ENCODE results near the gene PHOSPHO1.

Gene PHOSPHO1

DNA sequence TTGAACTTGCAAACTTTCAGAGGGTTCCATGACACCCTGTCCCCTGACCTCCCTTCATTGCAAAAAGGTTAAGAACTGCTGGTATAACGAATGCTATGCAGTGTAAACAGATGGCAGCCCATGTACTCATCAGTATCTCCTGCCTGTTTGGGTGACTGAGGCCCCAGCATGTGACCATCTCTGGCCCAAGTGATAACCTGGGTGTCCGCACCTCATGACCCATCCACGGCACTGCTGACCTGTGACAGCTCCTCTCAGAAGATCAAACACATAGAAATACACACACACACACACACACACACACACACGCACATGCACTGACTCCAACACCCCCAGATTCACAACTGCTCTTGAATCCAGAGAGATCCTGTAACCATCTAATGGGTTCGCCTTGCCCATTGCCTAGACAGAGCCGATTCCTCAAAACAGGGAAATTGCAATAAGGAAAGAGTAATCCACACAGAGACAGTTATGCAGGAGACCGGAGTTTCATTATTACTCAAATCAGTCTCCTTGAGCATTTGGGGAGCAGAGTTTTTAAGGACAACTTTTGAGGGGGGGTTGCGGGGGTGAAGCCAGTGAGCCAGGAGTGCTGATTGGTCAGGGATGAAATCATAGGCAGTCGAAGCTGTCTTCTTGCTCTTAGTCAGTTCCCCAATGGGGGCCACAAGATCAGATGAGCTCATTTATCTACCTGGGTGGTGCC is 11.3 kb upstream of the PHOSPHO1 start:
- H3K9ac ChIP-seq (ENCODE audit: low read length): no peak overlapping the region
- no peaks in the 10 kb centered on the region for H3K36me3 ChIP-seq (ENCODE audit: control insufficient read depth, insufficient read depth, low read length, severe bottlenecking)
- H3K4me1 ChIP-seq (ENCODE audit: control insufficient read depth, insufficient read depth, low read length): no peaks in the 10 kb centered on the region
- H3K4me3 ChIP-seq (ENCODE audit: low read length): no peak overlapping the region
- H3K27me3 ChIP-seq (replicated peaks; ENCODE audit: control insufficient read depth, insufficient read depth, low read length): peaks cover 20% of the 10 kb centered on the region
- DNase-seq (ENCODE audit: low read depth): no peak
- H3K9me3 ChIP-seq (ENCODE audit: control insufficient read depth, low read length): no peaks in the 10 kb centered on the region

GRCh38 chr17:49241040-49241439 is 10.5 kb upstream of the PHOSPHO1 start:
- H3K9me3 ChIP-seq (ENCODE audit: control insufficient read depth, low read length): no peaks in the 10 kb centered on the region
- no peak overlapping the region for H3K9ac ChIP-seq (ENCODE audit: low read length)
- H3K4me1 ChIP-seq (ENCODE audit: control insufficient read depth, insufficient read depth, low read length): no peaks in the 10 kb centered on the region
- H3K4me3 ChIP-seq (ENCODE audit: low read length): no peak overlapping the region
- no peaks in the 10 kb centered on the region for H3K36me3 ChIP-seq (ENCODE audit: control insufficient read depth, insufficient read depth, low read length, severe bottlenecking)
- H3K27me3 ChIP-seq (replicated peaks; ENCODE audit: control insufficient read depth, insufficient read depth, low read length): peaks cover 25% of the 10 kb centered on the region
- no peak for DNase-seq (ENCODE audit: low read depth)

GRCh38 chr17:49240619-49241018 is 10.0 kb upstream of the PHOSPHO1 start:
- peaks cover 29% of the 10 kb centered on the region for H3K27me3 ChIP-seq (replicated peaks; ENCODE audit: control insufficient read depth, insufficient read depth, low read length)
- H3K9ac ChIP-seq (ENCODE audit: low read length): no peak overlapping the region
- H3K4me3 ChIP-seq (ENCODE audit: low read length): no peak overlapping the region
- H3K9me3 ChIP-seq (ENCODE audit: control insufficient read depth, low read length): no peaks in the 10 kb centered on the region
- H3K4me1 ChIP-seq (ENCODE audit: control insufficient read depth, insufficient read depth, low read length): no peaks in the 10 kb centered on the region
- no peaks in the 10 kb centered on the region for H3K36me3 ChIP-seq (ENCODE audit: control insufficient read depth, insufficient read depth, low read length, severe bottlenecking)
- DNase-seq (ENCODE audit: low read depth): no peak

DNA sequence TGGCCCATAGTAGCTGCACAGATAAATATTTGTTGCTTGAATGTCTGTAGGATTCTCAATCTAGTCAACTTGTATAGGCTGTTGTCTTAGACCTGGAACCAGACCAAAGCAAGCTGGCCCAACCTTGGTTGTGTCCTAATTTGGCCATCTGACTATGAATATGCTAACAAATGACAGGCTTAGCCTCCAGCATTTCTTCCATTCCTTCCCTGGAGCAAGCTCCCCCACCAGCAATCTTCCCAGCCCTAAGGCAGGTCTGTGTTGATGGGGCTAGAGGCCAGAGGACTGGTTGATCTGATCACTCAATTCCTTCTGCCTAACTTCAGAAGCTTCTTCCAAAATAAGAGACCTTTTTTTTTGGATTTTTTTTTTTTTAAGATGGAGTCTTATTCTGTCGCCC is 9.4 kb upstream of the PHOSPHO1 start:
- H3K9me3 ChIP-seq (ENCODE audit: control insufficient read depth, low read length): no peaks in the 10 kb centered on the region
- no peak for DNase-seq (ENCODE audit: low read depth)
- peaks cover 29% of the 10 kb centered on the region for H3K27me3 ChIP-seq (replicated peaks; ENCODE audit: control insufficient read depth, insufficient read depth, low read length)
- H3K4me3 ChIP-seq (ENCODE audit: low read length): no peak overlapping the region
- no peaks in the 10 kb centered on the region for H3K36me3 ChIP-seq (ENCODE audit: control insufficient read depth, insufficient read depth, low read length, severe bottlenecking)
- H3K9ac ChIP-seq (ENCODE audit: low read length): no peak overlapping the region
- H3K4me1 ChIP-seq (ENCODE audit: control insufficient read depth, insufficient read depth, low read length): no peaks in the 10 kb centered on the region

DNA sequence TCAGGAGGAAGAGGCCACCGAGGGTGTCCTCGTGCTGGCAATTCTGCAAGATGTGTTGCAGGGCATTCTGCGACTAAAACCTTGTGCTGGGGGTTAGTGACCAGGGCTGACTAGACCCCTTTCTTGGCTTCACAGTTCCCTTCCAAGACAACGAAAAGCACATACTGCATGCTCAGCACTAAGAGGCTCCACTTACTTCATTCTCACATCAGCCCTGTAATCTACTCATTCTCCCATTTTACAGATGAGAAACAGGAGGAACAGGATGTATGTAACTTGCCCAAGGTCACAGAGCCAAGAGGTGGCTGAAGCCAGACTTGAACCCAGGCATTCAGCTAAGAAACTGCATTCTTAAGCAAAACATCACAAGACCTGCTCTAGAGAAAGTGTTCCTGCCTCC is 5.3 kb upstream of the PHOSPHO1 start:
- Histone ChIP-seq H3K4me3 (ENCODE audit: low read length) (no peak overlapping the region), H3K9ac (ENCODE audit: low read length) (no peak overlapping the region), H3K36me3 (ENCODE audit: control insufficient read depth, insufficient read depth, low read length, severe bottlenecking) (no peaks in the 10 kb centered on the region), H3K9me3 (ENCODE audit: control insufficient read depth, low read length) (no peaks in the 10 kb centered on the region), H3K4me1 (ENCODE audit: control insufficient read depth, insufficient read depth, low read length) (peaks cover 4% of the 10 kb centered on the region), H3K27me3 (replicated peaks; ENCODE audit: control insufficient read depth, insufficient read depth, low read length) (peaks cover 19% of the 10 kb centered on the region)
- DNase-seq (ENCODE audit: low read depth): no peak

DNA sequence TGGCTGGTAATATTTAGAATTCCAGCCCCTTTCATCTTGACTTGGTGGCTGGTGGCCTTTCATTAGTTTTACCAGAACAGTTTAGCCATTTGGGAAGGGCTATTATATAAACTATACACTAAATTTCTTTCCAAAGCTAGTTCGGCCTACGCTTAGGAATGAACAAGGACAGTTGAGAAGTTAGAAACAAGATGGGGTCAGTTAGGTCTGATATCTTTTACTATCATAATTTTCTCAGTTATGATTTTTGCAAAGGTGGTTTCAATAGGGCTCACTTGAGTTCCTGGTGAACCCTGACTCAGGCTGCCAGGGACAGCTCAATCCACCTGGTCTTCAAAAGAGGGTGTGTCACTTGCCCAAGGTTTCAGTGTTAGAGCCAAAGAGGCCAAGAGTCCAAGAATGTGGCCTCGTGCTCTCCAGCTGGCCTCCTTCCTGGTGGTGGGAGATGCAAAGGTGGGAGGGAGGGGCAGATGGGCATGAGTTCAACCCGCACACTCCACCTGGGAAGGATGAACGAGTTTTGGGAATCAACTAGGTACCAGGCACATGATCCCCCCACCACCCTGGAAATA is 4.0 kb upstream of the PHOSPHO1 start:
- Histone ChIP-seq H3K9me3 (ENCODE audit: control insufficient read depth, low read length) (no peaks in the 10 kb centered on the region), H3K4me3 (ENCODE audit: low read length) (no peak overlapping the region), H3K27me3 (replicated peaks; ENCODE audit: control insufficient read depth, insufficient read depth, low read length) (peaks cover 20% of the 10 kb centered on the region), H3K36me3 (ENCODE audit: control insufficient read depth, insufficient read depth, low read length, severe bottlenecking) (no peaks in the 10 kb centered on the region), H3K4me1 (ENCODE audit: control insufficient read depth, insufficient read depth, low read length) (peaks cover 4% of the 10 kb centered on the region), H3K9ac (ENCODE audit: low read length) (no peak overlapping the region)
- no peak for DNase-seq (ENCODE audit: low read depth)

- Histone ChIP-seq H3K9ac (ENCODE audit: low read length) (no peak overlapping the region), H3K27me3 (replicated peaks; ENCODE audit: control insufficient read depth, insufficient read depth, low read length) (peaks cover 25% of the 10 kb centered on the region), H3K36me3 (ENCODE audit: control insufficient read depth, insufficient read depth, low read length, severe bottlenecking) (no peaks in the 10 kb centered on the region), H3K4me3 (ENCODE audit: low read length) (no peak overlapping the region), H3K9me3 (ENCODE audit: control insufficient read depth, low read length) (no peaks in the 10 kb centered on the region), H3K4me1 (ENCODE audit: control insufficient read depth, insufficient read depth, low read length) (peaks cover 4% of the 10 kb centered on the region)
- no peak for DNase-seq (ENCODE audit: low read depth)
Measured at GRCh38 chr17:49231563-49231894, 942 bp upstream of the PHOSPHO1 start.

- H3K9me3 ChIP-seq (ENCODE audit: control insufficient read depth, low read length): no peaks in the 10 kb centered on the region
- no peak for DNase-seq (ENCODE audit: low read depth)
- peaks cover 4% of the 10 kb centered on the region for H3K4me1 ChIP-seq (ENCODE audit: control insufficient read depth, insufficient read depth, low read length)
- H3K4me3 ChIP-seq (ENCODE audit: low read length): peak overlapping the region; percentile 82
- H3K36me3 ChIP-seq (ENCODE audit: control insufficient read depth, insufficient read depth, low read length, severe bottlenecking): no peaks in the 10 kb centered on the region
- peak overlapping the region; percentile 25 for H3K9ac ChIP-seq (ENCODE audit: low read length)
- H3K27me3 ChIP-seq (replicated peaks; ENCODE audit: control insufficient read depth, insufficient read depth, low read length): peaks cover 33% of the 10 kb centered on the region
Measured at GRCh38 chr17:49229805-49230600, 584 bp downstream of the PHOSPHO1 start.

DNA sequence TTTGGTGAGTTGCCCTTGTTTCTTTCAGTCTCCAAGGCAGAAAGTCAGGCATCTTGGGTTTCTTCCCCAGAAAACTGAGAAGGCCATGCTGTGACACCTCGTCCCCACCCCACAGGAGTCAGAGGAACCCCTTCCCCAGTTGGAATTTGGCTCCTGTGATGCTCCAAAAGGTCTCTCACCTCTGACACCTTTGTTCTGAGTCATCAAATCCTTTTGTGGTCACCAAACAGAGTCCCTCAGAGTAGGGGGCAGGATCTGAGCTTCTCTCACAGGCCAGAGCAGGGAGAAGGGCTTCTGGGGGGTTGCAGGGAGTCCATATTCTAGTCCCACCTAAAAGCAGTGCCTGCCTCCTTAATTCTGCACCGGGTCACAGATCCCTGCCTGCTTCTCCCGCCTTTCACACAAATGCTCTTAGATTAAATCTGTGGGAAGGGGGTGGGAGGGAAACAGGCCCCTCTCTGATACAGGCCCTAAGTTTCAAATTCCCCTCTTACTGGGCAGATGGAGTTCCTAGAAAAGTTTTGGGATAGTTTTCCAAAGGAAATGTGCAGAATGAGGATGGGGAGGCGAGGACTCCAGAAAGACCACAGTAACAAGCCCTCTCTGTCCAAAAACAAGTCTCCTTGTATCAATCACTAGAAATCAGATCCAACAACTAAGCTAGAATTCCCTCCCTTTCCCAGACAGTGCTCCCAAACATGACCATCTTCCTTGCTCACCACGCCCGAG is 1.3 kb downstream of the PHOSPHO1 start:
- no peaks in the 10 kb centered on the region for H3K9me3 ChIP-seq (ENCODE audit: control insufficient read depth, low read length)
- DNase-seq (ENCODE audit: low read depth): no peak
- H3K36me3 ChIP-seq (ENCODE audit: control insufficient read depth, insufficient read depth, low read length, severe bottlenecking): no peaks in the 10 kb centered on the region
- no peak overlapping the region for H3K9ac ChIP-seq (ENCODE audit: low read length)
- peaks cover 40% of the 10 kb centered on the region for H3K27me3 ChIP-seq (replicated peaks; ENCODE audit: control insufficient read depth, insufficient read depth, low read length)
- no peak overlapping the region for H3K4me3 ChIP-seq (ENCODE audit: low read length)
- H3K4me1 ChIP-seq (ENCODE audit: control insufficient read depth, insufficient read depth, low read length): peaks cover 4% of the 10 kb centered on the region

DNA sequence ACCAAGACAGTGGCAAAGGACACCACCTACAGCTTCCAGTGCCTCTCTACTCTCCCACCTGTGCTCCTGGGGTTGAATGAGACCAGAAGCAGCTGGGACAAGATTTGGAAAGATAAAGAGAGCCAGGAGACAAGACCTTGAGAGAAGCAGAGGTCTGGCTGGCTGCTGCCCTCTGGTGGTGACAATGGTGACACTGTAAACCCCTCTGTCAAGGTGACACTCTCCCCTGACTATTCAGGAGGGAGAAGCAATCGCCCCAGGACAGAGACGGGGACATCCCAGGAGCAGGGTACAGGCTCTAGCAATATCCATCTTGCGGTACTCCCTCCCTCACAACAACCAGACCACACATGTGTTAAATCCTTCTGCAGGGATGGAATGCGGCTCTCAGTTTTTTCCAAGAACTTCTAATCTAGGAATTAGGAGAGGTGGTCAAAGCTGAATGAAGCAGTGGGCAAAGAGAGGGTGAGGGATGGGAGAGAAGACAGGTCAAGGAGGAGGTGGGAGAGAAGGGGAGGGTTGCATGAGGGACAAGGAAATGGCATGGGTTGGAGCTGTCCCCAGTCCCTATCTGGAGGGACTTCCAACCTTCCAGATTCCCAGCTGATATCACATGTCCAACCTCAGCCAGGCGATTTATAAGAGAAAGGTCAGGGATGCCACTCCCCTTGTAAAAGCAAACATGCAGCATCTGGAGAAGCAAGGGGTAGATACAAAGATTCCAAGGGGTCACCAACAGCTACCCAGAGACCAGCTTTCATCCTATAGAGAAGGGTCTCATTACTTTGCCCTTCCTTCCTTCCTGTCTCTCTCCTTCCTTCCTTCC is 2.9 kb downstream of the PHOSPHO1 start:
- H3K36me3 ChIP-seq (ENCODE audit: control insufficient read depth, insufficient read depth, low read length, severe bottlenecking): no peaks in the 10 kb centered on the region
- no peak overlapping the region for H3K4me3 ChIP-seq (ENCODE audit: low read length)
- DNase-seq (ENCODE audit: low read depth): peak; percentile 84
- peaks cover 9% of the 10 kb centered on the region for H3K4me1 ChIP-seq (ENCODE audit: control insufficient read depth, insufficient read depth, low read length)
- H3K9ac ChIP-seq (ENCODE audit: low read length): no peak overlapping the region
- H3K27me3 ChIP-seq (replicated peaks; ENCODE audit: control insufficient read depth, insufficient read depth, low read length): peaks cover 56% of the 10 kb centered on the region
- H3K9me3 ChIP-seq (ENCODE audit: control insufficient read depth, low read length): no peaks in the 10 kb centered on the region
